Cerebellar cortex (tissue), 1 donor: ENCODE data around the gene AGPS.
"Not testable (repeated sequence)": the region's sequence is repeated elsewhere in the genome, so short reads cannot be mapped to it uniquely, and the experiment has no call there.

Experiments
- DNase-seq: peaks from one replicate; pipeline ENCODE4 v3.0.0-alpha.2; 2015; ENCODE audit warnings: low spot score

The AGPS gene

DNA sequence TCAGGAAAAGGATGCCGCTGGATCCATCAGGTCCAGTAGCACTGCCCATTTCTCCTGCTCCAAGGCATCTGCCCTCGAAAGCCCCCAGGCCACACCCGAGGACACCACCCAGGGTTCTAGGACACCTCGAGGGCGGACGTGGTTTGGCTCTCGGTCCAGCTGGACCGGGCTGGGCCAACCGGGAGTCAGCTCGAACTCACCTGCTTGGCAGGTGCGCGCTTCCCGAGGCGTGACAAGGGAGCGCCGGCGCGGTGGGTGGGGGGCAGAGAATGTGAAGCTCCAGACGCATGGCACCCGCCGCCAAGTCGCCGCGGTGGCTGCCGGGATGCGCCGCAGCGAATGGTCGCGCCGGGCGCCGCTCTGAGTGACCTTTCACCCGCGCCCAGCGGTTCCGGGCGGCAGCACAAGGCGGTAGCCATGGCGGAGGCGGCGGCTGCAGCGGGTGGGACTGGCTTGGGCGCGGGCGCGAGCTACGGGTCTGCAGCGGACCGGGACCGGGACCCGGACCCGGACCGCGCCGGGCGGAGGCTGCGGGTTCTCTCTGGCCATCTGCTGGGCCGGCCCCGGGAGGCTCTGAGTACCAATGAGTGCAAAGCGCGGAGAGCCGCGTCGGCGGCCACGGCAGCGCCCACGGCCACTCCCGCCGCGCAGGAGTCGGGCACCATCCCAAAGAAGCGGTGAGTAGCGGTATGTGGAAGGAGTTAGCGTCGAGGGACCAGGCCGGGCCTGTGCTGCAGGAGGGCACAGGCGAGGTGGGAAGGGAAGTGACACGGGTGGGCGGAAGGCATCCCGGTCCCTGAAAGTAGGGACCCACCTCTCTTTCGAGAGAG lies at the start of gene AGPS:
Gene AGPS, plus strand, starts transcription at position 401 of the 830 bp plus-strand sequence. Its CDS starts 17 bp downstream, at position 418.
- peak; percentile 66 for DNase-seq

DNA sequence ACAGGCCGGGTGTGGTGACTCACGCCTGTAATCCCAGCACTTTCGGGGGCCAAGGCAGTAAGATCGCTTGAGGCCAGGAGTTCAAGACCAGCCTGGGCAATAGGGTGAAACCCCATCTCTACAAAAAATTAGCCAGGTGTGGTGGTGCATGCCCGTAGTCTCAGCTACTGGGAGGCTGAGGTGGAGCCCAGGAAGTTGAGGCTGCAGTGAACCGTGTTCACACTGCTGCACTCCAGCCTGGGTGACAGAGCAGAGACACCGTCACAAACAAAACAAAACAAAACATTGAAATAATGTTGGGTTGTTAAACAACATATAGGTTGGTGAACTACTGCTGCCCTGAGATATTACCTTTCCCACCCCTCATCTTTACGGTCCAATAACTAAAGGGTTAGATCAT lies 48.8 kb upstream of the AGPS start:
- DNase-seq: no peak

DNA sequence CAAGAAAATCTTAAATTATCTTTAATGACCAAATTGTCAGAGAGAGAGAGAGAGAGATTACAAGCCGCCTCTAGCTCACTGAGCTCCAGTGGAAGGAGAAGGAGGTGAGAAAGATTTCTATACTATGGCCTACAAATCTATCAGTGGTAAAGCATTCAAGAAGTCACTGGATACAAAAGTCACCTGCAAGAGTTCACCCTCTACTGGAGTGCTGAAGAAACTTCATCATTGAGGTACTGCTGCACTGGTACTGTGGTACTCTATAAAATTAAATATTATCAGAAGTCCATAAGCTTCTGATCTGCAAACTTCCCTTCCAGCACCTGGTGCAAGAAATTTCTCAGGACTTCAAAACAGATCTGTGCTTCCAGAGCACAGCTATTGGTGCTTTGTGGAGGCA lies 48.3 kb upstream of the AGPS start:
- DNase-seq: no peak

DNA sequence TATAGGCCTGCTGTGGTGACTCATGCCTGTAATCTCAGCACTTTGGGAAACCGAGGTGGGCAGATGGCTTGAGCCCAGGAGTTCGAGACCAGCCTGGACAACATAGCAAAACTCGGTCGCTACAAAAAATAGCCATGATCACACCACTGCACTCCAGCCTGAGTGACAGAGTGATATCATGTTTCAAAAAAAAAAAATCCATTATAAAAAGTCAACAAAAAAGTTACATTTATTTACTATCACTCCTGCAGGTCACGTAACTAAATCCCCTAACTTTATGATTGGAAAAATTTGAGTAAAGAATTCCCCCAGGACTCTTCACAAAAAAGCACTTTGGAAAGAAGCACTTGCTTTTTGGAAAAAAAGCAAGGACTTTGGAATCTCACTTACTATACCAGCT lies 46.4 kb upstream of the AGPS start:
- DNase-seq: no peak

DNA sequence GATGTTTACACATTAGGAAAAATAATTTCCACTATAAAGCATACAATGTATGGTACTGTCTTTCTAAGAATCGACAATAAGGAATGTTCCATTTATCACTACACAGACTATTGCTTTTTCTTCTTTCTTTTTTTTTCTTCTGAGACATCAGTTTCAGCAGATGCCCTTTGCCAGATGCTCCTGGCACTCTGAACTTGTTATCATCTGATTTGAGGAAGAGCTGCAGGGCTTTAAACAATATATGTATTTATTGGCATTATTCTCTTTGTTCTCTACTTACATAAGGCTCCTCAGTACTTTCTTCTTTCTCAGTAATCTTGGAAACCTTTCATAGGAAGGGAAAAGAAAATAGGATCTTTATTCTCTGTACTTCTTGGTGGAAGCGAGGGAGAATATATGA lies 45.0 kb upstream of the AGPS start:
- no peak for DNase-seq

DNA sequence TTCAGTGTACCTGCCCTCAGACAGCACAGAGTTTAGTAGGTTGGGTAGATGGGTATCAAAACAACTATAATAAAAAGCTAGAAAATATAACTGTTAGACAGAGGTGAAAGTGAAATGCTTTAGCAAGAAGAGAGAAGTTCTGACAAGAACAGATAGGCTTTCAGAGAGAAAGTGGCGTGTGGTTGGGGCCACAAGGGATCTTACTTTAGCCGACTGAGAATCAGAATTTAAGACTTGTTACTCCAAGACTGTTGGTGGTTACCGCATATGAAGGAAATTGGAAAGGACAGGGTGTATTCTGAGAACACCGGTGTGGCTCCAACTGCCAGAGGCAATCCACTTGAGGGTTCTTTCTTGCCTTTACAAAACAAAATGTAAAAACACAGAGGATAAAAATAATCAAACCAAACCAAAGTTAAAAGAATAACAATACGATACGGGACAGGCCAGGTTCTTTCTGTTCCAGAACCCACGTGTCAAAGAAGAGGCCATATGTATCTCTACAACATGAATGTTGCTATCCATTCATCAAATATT lies 44.4 kb upstream of the AGPS start:
- DNase-seq: no peak

DNA sequence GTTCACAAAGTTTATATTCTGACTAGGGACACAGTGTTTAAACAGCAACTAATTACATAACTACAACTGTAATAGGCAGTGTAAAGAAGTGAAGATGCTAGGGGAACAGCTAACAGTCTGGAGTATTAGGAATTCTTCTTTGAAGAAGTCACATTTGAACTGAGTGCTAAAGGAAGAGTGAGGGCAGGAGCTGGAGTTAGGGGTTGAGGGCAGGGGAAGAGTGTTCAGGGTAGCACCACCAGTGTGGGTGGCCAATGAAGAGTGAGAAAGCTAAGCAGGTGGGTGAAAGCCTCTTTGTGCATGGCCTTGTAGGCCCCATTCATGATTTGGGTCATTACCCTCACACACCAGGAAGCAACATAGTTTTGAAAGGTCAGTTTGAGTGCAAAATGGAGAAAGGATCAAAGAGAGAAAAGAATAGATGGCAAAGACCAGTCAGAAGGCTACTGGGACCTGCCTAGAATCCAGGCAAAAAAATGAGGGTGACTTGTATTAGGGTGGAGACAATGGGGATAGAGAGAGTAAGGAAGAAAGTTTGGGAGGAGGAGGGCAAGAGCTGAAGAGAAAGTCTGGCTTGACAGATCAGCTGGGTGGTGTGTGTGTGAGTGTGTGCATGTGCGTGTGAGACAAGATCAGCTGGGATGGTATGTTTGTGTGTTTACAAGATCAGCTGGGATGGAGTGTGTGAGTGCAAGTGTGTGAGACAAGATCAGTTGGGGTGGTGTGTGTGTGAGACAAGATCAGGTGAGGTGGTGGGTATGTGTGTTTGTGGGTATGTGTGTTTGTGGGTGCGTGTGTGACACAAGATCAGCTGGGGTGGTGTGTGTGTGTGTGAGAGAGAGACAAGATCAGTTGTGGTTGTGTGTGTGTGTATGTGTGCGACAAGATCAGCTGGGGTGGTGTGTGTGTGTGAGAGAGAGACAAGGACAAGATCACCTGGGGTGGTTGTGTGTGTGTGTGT lies 43.6 kb upstream of the AGPS start:
- DNase-seq: no peak

DNA sequence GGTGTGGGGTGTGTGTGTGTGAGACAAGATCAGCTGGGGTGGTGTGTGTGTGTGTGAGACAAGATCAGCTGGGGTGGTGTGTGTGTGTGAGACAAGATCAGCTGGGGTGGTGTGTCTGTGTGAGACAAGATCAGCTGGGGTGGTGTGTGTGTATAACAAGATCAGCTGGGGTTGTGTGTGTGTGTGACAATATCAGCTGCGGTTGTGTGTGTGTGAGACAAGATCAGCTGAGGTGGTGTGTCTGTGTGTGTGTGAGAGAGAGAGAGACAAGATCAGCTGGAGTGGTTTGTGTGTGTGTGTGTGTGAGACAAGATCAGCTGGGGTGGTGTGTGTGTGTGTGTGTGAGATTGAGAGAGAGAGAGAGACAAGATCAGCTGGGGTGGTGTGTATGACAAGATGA lies 41.9 kb upstream of the AGPS start:
- DNase-seq: not testable (repeated sequence)

DNA sequence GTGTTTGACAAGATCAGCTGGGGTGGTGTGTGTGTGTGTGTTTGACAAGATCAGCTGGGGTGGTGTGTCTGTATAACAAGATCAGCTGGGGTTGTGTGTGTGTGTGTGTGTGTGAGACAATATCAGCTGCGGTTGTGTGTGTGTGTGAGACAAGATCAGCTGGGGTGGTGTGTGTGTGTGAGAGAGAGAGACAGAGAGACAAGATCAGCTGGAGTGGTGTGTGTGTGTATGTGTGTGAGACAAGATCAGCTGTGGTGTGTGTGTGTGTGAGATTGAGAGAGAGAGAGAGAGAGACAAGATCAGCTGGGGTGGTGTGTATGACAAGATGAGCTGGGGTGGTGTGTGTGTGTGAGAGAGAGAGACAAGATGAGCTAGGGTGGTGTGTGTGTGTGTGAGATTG lies 41.5 kb upstream of the AGPS start:
- DNase-seq: not testable (repeated sequence)

DNA sequence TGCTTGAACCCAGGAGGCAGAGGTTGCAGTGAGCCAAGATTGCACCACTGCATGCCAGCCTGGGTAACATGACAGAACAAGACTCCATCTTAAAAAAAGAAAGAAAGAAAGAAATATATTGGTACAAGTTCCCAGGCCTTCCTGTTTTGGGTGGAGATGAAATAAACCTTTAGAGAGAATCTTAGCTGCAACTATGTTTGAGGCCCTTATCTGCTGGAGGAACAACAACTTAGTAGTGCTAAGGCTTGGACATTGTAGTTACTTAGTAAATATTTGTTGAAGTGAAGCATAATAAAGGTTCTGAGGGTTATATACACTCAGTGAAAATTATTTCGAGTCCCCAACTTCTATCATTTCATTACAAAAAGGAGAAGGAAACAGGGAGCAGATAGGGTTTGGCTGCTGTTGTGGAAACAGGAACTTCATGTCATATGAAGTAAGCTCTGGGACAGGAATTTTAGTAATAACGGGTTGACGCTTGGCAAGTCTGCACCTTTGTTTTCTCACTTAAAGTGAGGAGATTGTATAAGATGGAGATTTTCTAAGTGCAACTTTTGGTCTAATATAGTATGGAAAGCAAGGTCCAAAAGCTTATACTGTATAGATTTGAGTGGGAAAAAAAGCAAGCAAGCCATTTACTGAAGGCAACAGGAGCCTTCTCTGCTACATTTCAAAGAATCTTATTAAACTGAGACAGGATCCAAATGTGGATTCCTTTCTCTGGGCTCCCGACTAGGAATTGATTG lies 40.0 kb upstream of the AGPS start:
- peak; percentile 11 for DNase-seq

DNA sequence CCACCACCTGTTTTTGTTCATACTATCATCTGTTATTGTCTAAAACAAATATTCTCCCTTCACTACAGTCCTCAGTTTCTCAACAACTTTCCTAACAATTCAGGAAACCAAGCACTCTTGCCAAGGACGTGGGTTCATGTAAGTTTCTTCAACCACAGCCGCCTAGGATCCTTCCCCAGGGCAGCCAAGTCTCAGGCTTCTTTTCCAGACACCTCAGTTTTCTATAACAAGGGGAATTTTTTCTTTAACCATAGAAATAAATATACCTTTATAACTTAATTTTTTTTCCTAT lies 39.4 kb upstream of the AGPS start:
- no peak for DNase-seq

DNA sequence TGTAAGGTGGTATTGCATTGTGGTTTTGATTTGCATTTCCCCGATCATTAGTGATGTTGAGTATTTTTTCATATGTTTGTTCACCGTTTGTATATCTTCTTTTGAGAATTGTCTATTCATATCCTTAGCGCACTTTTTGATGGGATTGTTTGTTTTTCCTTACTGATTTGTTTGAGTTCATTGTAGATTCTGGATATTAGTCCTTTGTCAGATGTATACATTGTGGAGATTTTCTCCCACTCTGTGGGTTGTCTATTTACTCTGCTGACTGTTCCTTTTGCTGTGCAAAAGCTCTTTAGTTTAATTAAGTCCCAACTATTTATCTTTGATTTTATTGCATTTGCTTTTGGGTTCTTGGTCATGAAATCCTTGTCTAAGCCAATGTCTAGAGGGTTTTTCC lies 38.0 kb upstream of the AGPS start:
- not testable (repeated sequence) for DNase-seq

DNA sequence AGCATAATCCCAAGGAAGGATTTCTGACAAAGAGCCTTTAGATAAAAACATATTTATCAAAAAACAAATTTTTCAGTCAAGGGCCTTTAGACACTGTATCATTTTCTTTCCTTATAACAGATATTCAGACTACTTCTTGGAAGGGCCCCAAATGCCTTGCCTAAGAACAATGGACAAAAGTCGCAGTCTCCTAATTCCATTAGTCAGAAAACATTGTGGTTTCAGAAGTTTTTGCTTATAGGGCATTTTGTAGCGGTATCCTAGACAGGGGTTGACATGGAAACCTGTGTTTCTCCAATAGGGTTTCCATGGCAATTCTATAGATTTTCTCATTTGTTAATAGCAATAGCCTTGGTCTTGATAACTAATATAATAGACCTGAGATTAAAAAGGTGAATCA lies 36.7 kb upstream of the AGPS start:
- no peak for DNase-seq

DNA sequence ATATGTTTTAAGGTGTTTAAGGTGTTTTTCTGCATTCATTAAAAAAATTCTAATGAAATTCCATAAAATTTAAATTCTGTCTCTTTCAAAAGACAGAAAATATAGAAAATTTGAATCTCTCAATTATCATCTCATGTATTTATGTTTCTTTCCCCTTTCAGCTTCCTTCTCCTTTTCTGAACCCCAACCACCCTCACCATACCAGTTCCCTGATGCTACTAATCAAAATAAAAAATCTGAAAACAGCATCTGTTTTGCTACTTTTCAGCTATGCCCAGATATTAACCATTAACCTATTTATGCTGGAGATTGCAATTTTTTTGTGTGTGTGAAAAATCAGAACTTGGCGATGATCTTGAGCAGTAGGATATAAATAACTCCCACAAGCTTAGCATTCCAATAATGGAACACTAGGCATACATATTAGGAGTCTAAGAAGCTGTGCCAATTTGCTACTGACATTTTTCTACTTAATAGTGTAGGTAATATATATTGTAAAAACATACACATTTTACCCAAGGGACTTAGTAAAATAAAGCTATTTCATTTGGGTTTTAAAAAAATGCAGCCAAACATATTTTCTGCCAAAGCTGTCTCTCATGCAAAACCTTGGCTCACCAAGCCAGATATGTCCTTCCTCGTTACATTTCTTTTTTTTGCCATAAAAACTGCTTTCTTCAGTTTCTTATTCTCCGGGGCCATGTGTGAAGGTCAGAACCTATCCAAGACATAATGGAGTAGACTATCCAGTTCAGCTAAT lies 32.6 kb upstream of the AGPS start:
- DNase-seq: no peak

DNA sequence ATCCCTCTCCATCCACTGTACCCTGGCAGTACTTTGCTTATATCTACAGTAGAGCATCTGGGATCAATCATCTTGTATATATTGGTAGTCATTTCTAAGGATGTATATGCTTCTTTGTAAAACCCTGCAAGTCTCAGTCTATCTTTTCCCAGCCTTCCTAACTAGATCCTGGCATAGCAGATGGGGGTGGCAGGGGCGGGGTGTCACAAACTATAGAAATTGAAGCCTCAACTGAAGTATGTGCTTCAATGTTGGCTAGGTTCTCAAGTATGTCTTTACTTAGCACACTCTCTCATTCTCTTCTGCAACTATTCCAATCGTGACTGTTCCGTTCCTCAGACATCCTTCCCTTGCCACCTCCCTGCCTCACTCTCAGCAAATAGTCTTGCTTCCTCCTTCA lies 30.1 kb upstream of the AGPS start:
- DNase-seq: no peak

DNA sequence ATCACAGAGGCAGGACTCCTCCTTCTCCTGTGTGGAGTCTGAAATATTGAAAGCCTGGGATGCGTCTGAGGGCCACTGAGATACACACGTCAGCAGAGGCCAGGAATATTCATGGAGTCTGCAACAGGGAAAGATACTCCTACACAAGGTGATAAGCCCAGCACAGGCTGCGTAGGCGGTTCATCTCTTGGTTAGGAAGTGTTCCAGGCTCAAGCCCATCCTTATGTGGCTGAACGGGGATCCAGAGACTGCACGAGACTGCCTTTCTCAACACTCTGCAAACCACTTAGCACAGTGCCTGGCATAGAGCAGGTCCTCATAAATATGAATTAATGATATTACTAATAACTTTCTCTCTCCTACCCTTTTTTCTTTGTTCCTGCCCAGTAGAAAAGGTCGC lies 29.2 kb upstream of the AGPS start:
- no peak for DNase-seq

DNA sequence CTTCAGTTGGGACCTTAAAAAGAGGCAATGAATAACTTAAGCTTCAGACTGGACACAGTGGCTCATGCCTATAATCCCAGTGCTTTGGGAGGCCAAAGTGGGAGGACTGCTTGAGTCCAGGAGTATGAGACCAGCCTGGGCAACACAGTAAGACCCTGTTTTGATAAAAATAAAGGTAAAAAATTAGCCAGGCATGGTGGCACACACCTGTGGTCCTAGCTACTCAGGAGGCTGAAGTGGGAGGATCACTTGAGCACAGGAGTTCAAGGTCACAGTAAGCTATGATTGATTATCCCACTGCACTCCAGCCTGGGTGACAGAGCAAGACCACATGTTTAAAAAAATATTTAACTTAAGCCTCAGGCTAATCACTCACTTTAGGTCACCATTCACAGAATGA lies 26.8 kb upstream of the AGPS start:
- DNase-seq: not testable (repeated sequence)

DNA sequence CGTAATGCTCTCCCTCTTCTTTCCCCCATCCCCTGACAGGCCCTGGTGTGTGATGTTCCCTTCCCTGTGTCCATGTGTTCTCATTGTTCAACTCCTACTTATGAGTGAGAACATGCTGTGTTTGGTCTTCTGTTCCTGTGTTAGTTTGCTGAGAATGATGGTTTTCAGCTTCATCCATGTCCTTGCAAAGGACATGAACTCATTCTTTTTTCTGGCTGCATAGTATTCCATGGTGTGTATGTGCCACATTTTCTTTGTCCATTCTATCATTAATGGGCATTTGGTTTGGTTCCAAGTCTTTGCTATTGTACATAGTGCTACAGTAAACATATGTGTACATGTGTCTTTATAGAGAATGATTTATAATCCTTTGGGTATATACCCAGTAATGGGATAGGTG lies 24.6 kb upstream of the AGPS start:
- not testable (repeated sequence) for DNase-seq

DNA sequence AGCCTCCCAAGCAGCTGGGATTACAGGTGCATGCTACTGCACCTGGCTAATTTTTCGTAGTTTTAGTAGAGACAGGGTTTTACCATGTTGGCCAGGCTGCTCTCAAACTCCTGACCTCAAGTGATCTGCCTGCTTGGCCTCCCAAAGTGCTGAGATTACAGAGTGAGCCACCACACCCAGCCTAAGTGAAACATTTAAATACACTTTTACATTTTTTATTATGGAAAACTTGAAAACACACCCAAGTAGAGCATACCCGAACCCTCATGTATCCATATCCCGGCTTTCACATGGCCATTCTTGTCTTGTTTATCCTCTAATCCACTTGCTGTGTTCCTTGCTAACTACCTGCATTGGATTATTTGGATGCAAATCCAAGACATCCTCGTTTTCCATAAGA lies 13.2 kb upstream of the AGPS start:
- no peak for DNase-seq

DNA sequence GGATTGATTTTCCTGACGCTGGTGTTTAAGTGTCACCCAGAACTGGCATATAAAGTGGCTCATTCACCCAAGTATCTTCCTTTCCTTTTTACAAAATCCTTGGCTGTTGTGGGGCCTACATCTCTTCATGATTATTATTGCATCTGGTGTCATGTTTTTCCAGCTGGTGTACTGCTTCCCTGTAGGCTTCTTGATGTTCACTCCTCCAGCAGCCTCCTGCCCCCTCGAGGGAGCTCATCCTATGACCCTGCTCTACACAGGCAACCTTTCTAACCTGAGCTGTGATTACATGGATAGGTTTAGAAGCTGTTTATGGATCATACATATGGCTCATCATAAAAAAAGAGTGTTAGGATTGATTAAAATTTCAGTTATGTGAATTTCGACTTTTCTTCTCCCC lies 12.4 kb upstream of the AGPS start:
- DNase-seq: no peak

DNA sequence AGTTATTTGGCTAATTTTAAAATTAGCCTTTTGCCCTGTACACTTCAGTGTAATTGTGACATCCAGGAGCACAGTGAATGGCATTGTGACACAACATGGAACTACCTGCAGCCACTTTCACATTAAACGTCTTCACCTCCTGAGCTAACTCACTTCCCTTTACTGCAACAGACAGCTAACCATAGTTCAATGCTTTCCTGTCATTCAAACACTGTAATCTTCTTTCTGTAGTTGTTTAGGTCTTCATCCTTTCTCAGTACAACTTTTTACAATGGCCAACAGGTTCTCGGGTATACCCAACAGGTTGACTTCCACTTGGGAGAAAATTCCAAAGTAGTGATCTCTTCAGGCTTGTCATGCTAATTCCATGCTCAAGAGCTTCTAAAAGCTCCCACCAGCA lies 8.6 kb upstream of the AGPS start:
- no peak for DNase-seq

DNA sequence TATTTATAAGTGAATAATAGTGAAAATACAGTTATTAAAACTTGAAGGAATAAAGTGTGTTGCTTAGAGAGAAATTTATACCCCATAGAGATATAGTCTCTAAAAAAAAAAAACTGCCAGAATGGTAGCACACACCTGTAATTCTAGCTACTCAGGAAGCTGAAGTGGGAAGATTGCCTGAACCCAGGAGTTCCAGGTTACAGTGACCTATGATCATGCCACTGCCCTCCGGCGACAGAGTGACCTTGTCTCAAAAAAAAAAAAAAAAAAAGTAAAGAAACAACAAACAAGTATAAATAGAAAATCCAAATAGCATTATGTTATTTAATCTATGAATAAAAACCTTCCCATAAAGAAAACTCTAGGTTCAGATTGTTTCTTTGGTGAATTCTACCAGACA lies 7.4 kb upstream of the AGPS start:
- no peak for DNase-seq
